Stomach (tissue), 9 donors: ENCODE results near the gene BRF1. TPM values are rescaled to one million over a fixed set of nuclear protein-coding genes. Genes with fewer than 3 reads are reported as not detected.

Experiments used
- DNase-seq, 2 donors: peaks; one replicate each; pipeline versions ENCODE4 v3.0.0 to v3.0.0-alpha.2; 2013 to 2019
- H3K27ac ChIP-seq, 5 donors: fragments of 200-600 bp in 4 of 5; sonication (generic) in 4 of 5; one replicate each; pipeline ENCODE4 v1.5.1; 2013 to 2019; ENCODE audit warnings: mild to moderate bottlenecking in 1 of 5, moderate library complexity in 1 of 5
- H3K27me3 ChIP-seq, 3 donors: fragments of 200-600 bp; sonication (generic); one replicate each; pipeline ENCODE4 v1.5.1; 2017 to 2019; ENCODE audit warnings: mixed run types in 1 of 3
- H3K36me3 ChIP-seq, 4 donors: fragments of 200-600 bp; sonication (generic); 1 replicate in 3 of 4; 2 replicates in 1 of 4; pipeline ENCODE4 v1.5.1; 2016 to 2019
- H3K4me1 ChIP-seq, 4 donors: fragments of 200-600 bp; sonication (generic); one replicate each; pipeline ENCODE4 v1.5.1; 2016 to 2019
- H3K4me3 ChIP-seq, 4 donors: fragments of 200-600 bp; sonication (generic) in 3 of 4; one replicate each; pipeline ENCODE4 v1.5.1; 2016 to 2019; ENCODE audit warnings: mild to moderate bottlenecking in 1 of 4
- H3K9me3 ChIP-seq, 4 donors: fragments of 200-600 bp; sonication (generic); one replicate each; pipeline ENCODE4 v1.5.1; 2016 to 2019
- CTCF ChIP-seq, 7 experiments: fragments of 450-650 bp in 4 of 7; fragments of 200-600 bp in 3 of 7; sonication (generic) in 3 of 7; IDR thresholded peaks; one replicate each; pipeline ENCODE4 v1.5.1; 2016 to 2019; ENCODE audit warnings: antibody characterized with exemption in 7 of 7, control low read depth in 2 of 7, mild to moderate bottlenecking in 1 of 7
- EP300 ChIP-seq: sonication (generic); formaldehyde crosslinking; IDR thresholded peaks from one replicate; pipeline ENCODE4 v1.6.1; 2017; ENCODE audit warnings: antibody characterized with exemption
- POLR2A ChIP-seq, 4 donors: fragments of 450-650 bp; IDR thresholded peaks; one replicate each; pipeline ENCODE4 v1.6.1; 2016; ENCODE audit warnings: antibody characterized with exemption in 4 of 4, control low read depth in 2 of 4, mild to moderate bottlenecking in 1 of 4, moderate library complexity in 1 of 4
- POLR2AphosphoS5 ChIP-seq, 3 donors: sonication (generic); formaldehyde crosslinking; IDR thresholded peaks; one replicate each; pipeline ENCODE4 v1.6.1; 2016; ENCODE audit warnings: antibody characterized with exemption in 3 of 3
- WGBS, 5 donors: extraction: QIAGEN DNeasy Blood & Tissue Kit in 3 of 5; methylation state at CpG; one replicate each; pipeline versions ENCODE4 v1.1.5 to v1.1.7; 2013 to 2018; 5-methylcytosine and 5-hydroxymethylcytosine counted together
- intact Hi-C: fragments of 100-400 bp; cut with DNase I; formaldehyde crosslinking; loops from one replicate; pipeline ENCODE4 v1.15.1; 2023; ENCODE audit warnings: low total_unique reads
- polyA plus RNA-seq, 3 donors: library from polyadenylated mRNA; stranded (reverse); fragments of 200-250 nt; gene quantifications; one replicate each; pipeline ENCODE4 v1.2.3, GENCODE V29; 2013
- total RNA-seq, 5 donors: library from RNA; depleted of rRNA; stranded (reverse); fragments of >200 nt; gene quantifications; one replicate each; pipeline versions ENCODE4 v1.1.0 to v1.2.3, GENCODE V29; 2014 to 2016
- donor health status: healthy with polysubstance abuse.
- donor health status: Bipolar disorder and iron deficiency.
- donor health status: healthy.

BRF1 gene
- total and polyA plus RNA-seq, 8 donors: 9.2 to 141 (median 33.9) TPM

DNA sequence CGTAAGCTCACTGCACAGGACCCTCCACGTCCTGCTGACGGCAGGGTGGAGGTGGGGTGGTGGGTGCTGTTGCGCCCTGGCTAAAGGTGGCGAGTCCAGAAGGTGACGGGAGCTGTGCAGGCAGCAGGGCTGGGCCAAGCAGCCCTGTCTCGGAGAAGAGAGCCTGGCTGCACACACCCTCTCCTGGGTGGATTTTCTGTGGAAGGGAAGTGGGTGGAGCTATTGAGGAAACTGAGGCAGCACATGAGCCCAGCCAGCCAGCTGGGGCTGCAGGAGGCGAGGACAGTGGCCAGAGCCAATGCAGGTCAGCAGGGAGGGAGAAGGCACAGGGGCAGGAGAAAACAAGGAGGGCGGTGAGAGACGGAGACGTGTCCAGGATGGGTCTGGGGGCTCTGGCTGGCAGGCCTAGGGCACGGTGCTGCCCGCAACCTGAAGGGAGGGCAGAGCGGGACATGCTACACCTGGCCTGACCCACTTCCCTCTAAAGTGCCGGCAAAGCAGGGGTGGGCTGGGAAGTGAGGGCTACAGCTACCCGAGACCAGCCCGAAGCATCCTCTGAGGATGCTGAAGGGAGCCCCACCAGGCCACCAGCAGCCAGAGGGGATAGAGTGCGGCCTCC, 32.0 kb downstream of the BRF1 start:
- H3K4me3 ChIP-seq: no peak overlapping the region
- no peaks in the 10 kb centered on the region for H3K9me3 ChIP-seq
- peaks cover 0 to 63% (median 45%) of the 10 kb centered on the region in 4 donors for H3K36me3 ChIP-seq
- H3K27ac ChIP-seq: no peak overlapping the region
- no peaks in the 10 kb centered on the region for H3K27me3 ChIP-seq
- 88 to 98% (median 95%) methylated on average over 17 to 18 of the region's 18 CpGs for WGBS, 5 donors
- TF ChIP-seq CTCF (IDR thresholded peaks at IDR 0.05): no peak
- TF ChIP-seq EP300: no peak
- no peak for TF ChIP-seq POLR2AphosphoS5 (IDR thresholded peaks at IDR 0.05)
- no peak for TF ChIP-seq POLR2A (IDR thresholded peaks at IDR 0.05)
- intact Hi-C loops: no loop called here
- DNase-seq: no peak
- H3K4me1 ChIP-seq: peaks cover 1 to 14% (median 11%) of the 10 kb centered on the region in 4 donors

DNA sequence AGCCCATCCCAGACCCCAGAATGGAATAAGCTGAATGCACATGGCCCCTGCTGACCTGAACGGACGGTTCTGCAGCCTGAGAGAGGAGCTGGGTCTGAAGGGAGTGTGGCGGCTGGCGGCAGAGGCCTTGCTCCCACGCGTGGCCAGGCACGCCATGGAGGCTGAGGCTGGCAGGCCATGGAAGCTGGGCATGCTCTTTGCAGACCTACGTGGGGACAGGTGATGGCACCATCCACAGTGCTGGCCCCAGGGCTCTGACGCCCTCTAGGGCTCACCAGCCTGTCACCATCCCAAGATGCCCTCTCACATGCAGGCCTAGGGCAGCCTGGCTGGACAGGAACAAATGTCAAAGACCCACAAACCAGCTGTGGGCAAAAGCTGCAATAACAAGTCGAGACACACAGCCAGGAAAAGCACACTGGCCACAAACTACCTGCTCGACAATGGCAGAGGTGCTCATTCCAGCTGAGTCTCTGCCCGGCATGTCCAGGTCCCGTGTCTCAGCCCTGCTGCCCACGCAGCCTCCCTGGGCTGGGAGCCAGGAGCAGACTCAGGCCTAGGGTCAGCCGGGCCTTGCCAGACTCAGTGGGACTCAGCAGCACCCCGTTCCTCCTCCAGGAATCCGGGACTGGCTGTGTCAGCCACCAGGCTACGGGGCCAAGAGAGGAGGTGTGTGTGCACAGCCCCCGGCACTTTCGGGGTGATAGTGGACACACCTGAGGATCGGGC, 32.8 kb downstream of the BRF1 start:
- no peak for DNase-seq
- intact Hi-C loops: no loop called here
- peaks cover 0 to 69% (median 52%) of the 10 kb centered on the region in 4 donors for H3K36me3 ChIP-seq
- no peaks in the 10 kb centered on the region for H3K9me3 ChIP-seq
- WGBS, 5 donors: 75 to 93% (median 90%) methylated on average over 17 to 21 of the region's 21 CpGs
- H3K27me3 ChIP-seq: no peaks in the 10 kb centered on the region
- no peak overlapping the region for H3K27ac ChIP-seq
- no peak for TF ChIP-seq CTCF (IDR thresholded peaks at IDR 0.05)
- TF ChIP-seq POLR2A (IDR thresholded peaks at IDR 0.05): no peak
- TF ChIP-seq EP300: no peak
- no peak for TF ChIP-seq POLR2AphosphoS5 (IDR thresholded peaks at IDR 0.05)
- H3K4me1 ChIP-seq: peaks cover 0 to 9% (median 6%) of the 10 kb centered on the region in 4 donors
- no peak overlapping the region for H3K4me3 ChIP-seq

GRCh38 chr14:105261781-105262180, 39.0 kb downstream of the BRF1 start:
- TF ChIP-seq POLR2A (IDR thresholded peaks at IDR 0.05) (no peak), POLR2AphosphoS5 (IDR thresholded peaks at IDR 0.05) (no peak), CTCF (IDR thresholded peaks at IDR 0.05) (no peak), EP300 (no peak)
- Histone ChIP-seq H3K27ac (no peak overlapping the region), H3K4me1 (peaks cover 0 to 12% (median 4%) of the 10 kb centered on the region in 4 donors), H3K4me3 (no peak overlapping the region), H3K9me3 (no peaks in the 10 kb centered on the region), H3K36me3 (peaks cover 7 to 56% (median 45%) of the 10 kb centered on the region in 4 donors), H3K27me3 (no peaks in the 10 kb centered on the region)
- no peak for DNase-seq
- WGBS, 5 donors: 84 to 94% (median 88%) methylated on average over 9 to 20 of the region's 20 CpGs
- intact Hi-C loops: no loop called here

GRCh38 chr14:105260959-105261358, 39.8 kb downstream of the BRF1 start:
- no peaks in the 10 kb centered on the region for H3K9me3 ChIP-seq
- no peaks in the 10 kb centered on the region for H3K27me3 ChIP-seq
- no peak overlapping the region for H3K4me3 ChIP-seq
- DNase-seq: no peak
- TF ChIP-seq POLR2AphosphoS5 (IDR thresholded peaks at IDR 0.05): no peak
- no peak for TF ChIP-seq POLR2A (IDR thresholded peaks at IDR 0.05)
- no peak for TF ChIP-seq CTCF (IDR thresholded peaks at IDR 0.05)
- TF ChIP-seq EP300: no peak
- peaks cover 7 to 58% (median 50%) of the 10 kb centered on the region in 4 donors for H3K36me3 ChIP-seq
- intact Hi-C loops: no loop called here
- 89 to 93% (median 90%) methylated on average over 11 to 12 of the region's 12 CpGs for WGBS, 5 donors
- peaks cover 0 to 12% (median 4%) of the 10 kb centered on the region in 4 donors for H3K4me1 ChIP-seq
- H3K27ac ChIP-seq: no peak overlapping the region
